Mesendoderm (in vitro differentiated cells): ENCODE data around the gene SIRPA.

Experiments
- DNase-seq: peaks from one replicate; pipeline ENCODE4 v3.0.0; 2013
- H2AK5ac ChIP-seq: 2 replicates; pipeline ENCODE4 v1.6.1; 2013; ENCODE audit warnings: low read length, inconsistent platforms
- H2BK120ac ChIP-seq: 2 replicates; pipeline ENCODE4 v1.6.1; 2013; ENCODE audit warnings: low read depth, mild to moderate bottlenecking, low read length, moderate library complexity, mixed read lengths
- H2BK15ac ChIP-seq: replicated peaks from 2 replicates; pipeline ENCODE4 v1.6.1; 2013; ENCODE audit warnings: low read depth, mild to moderate bottlenecking, moderate library complexity
- H2BK5ac ChIP-seq: 2 replicates; pipeline ENCODE4 v1.6.1; 2013; ENCODE audit warnings: low read length, inconsistent platforms
- H3K18ac ChIP-seq: 2 replicates; pipeline ENCODE4 v1.6.1; 2013; ENCODE audit warnings: mild to moderate bottlenecking, low read length, mixed read lengths
- H3K23ac ChIP-seq: one replicate; pipeline ENCODE4 v1.6.1; 2013; ENCODE audit warnings: low read length
- H3K27ac ChIP-seq: 2 replicates; pipeline ENCODE4 v1.5.1; 2013; ENCODE audit warnings: low read depth, mild to moderate bottlenecking, inconsistent platforms, low read length, moderate library complexity
- H3K27me3 ChIP-seq: 2 replicates; pipeline ENCODE4 v1.6.1; 2013; ENCODE audit warnings: low read length, control low read depth, mild to moderate bottlenecking, inconsistent platforms; ENCODE audit not compliant: insufficient read depth, poor library complexity
- H3K36me3 ChIP-seq: 2 replicates; pipeline ENCODE4 v1.6.1; 2013; ENCODE audit warnings: low read length, inconsistent platforms; ENCODE audit not compliant: control insufficient read depth, insufficient read depth
- H3K4ac ChIP-seq: one replicate; pipeline ENCODE4 v1.6.1; 2013; ENCODE audit warnings: low read depth, mild to moderate bottlenecking, low read length, moderate library complexity
- H3K4me1 ChIP-seq: 2 replicates; pipeline ENCODE4 v1.6.1; 2013; ENCODE audit warnings: low read depth, low read length, inconsistent platforms; ENCODE audit not compliant: control insufficient read depth
- H3K4me2 ChIP-seq: 2 replicates; pipeline ENCODE4 v1.6.1; 2013; ENCODE audit warnings: low read length
- H3K4me3 ChIP-seq: 2 replicates; pipeline ENCODE4 v1.5.1; 2013; ENCODE audit warnings: mild to moderate bottlenecking, low read length
- H3K56ac ChIP-seq: one replicate; pipeline ENCODE4 v1.6.1; 2013; ENCODE audit warnings: low read length
- H3K79me1 ChIP-seq: 2 replicates; pipeline ENCODE4 v1.6.1; 2013; ENCODE audit warnings: low read length, inconsistent platforms
- H3K79me2 ChIP-seq: 2 replicates; pipeline ENCODE4 v1.6.1; 2013; ENCODE audit warnings: mild to moderate bottlenecking, low read length; ENCODE audit not compliant: control insufficient read depth, insufficient read depth
- H3K9ac ChIP-seq: 2 replicates; pipeline ENCODE4 v1.6.1; 2013; ENCODE audit warnings: low read length, inconsistent platforms
- H4K5ac ChIP-seq: one replicate; pipeline ENCODE4 v1.6.1; 2013; ENCODE audit warnings: low read length
- H4K8ac ChIP-seq: one replicate; pipeline ENCODE4 v1.6.1; 2013; ENCODE audit warnings: low read depth, mild to moderate bottlenecking, control low read depth, low read length, moderate library complexity
- WGBS: extraction: QIAGEN DNeasy Blood & Tissue Kit; methylation state at CpG from one replicate; pipeline ENCODE4 v1.1.7; 2013; ENCODE audit warnings: low lambda C conversion rate, missing lambda C conversion rate; ENCODE audit not compliant: insufficient coverage; ENCODE audit errors: extremely low coverage; 5-methylcytosine and 5-hydroxymethylcytosine counted together

The SIRPA gene

GRCh38 chr20:1946442-1946761 lies 51.2 kb downstream of the SIRPA start:
- no peak for DNase-seq
- Histone ChIP-seq H3K4me2 (peak overlapping the region; percentile 48), H3K56ac (no peak overlapping the region), H3K18ac (no peak overlapping the region), H3K9ac (no peak overlapping the region), H3K36me3 (no peaks in the 10 kb centered on the region), H3K23ac (no peak overlapping the region), H3K4ac (no peak overlapping the region), H2AK5ac (no peak overlapping the region), H4K5ac (no peak overlapping the region), H2BK120ac (no peak overlapping the region), H3K79me1 (no peaks in the 10 kb centered on the region), H2BK15ac (no peak overlapping the region), H2BK5ac (no peak overlapping the region), H3K4me3 (no peak overlapping the region), H3K79me2 (no peaks in the 10 kb centered on the region), H4K8ac (no peak overlapping the region), H3K4me1 (peaks cover 3% of the 10 kb centered on the region), H3K27ac (no peak overlapping the region), H3K27me3 (peaks cover 2% of the 10 kb centered on the region)
- WGBS = no CpG with 5 or more reads among the region's 7 CpGs

- peak overlapping the region; percentile 48 for H3K4me2 ChIP-seq
- no peak overlapping the region for H2BK15ac ChIP-seq
- H2BK120ac ChIP-seq = no peak overlapping the region
- no peak overlapping the region for H2BK5ac ChIP-seq
- H4K5ac ChIP-seq = no peak overlapping the region
- H3K27ac ChIP-seq = no peak overlapping the region
- H3K18ac ChIP-seq = no peak overlapping the region
- H3K56ac ChIP-seq = no peak overlapping the region
- no peak overlapping the region for H2AK5ac ChIP-seq
- no peaks in the 10 kb centered on the region for H3K36me3 ChIP-seq
- H3K4ac ChIP-seq = no peak overlapping the region
- H3K9ac ChIP-seq = no peak overlapping the region
- WGBS = no CpG with 5 or more reads among the region's 39 CpGs
- H3K79me2 ChIP-seq = no peaks in the 10 kb centered on the region
- H3K27me3 ChIP-seq = peaks cover 2% of the 10 kb centered on the region
- H3K79me1 ChIP-seq = no peaks in the 10 kb centered on the region
- H3K4me3 ChIP-seq = no peak overlapping the region
- DNase-seq = peak; percentile 92
- H3K4me1 ChIP-seq = peaks cover 3% of the 10 kb centered on the region
- H4K8ac ChIP-seq = no peak overlapping the region
- no peak overlapping the region for H3K23ac ChIP-seq
Measured at GRCh38 chr20:1946762-1947534, 51.7 kb downstream of the SIRPA start.

- no CpG with 5 or more reads among the region's 14 CpGs for WGBS
- Histone ChIP-seq H3K36me3 (no peaks in the 10 kb centered on the region), H2BK15ac (no peak overlapping the region), H3K9ac (no peak overlapping the region), H2AK5ac (no peak overlapping the region), H3K56ac (no peak overlapping the region), H3K18ac (no peak overlapping the region), H3K79me1 (no peaks in the 10 kb centered on the region), H4K5ac (no peak overlapping the region), H3K4me3 (no peak overlapping the region), H4K8ac (no peak overlapping the region), H3K4me1 (peaks cover 3% of the 10 kb centered on the region), H3K27ac (no peak overlapping the region), H3K79me2 (no peaks in the 10 kb centered on the region), H3K4me2 (no peak overlapping the region), H3K27me3 (peaks cover 2% of the 10 kb centered on the region), H2BK5ac (no peak overlapping the region), H3K23ac (no peak overlapping the region), H2BK120ac (no peak overlapping the region), H3K4ac (no peak overlapping the region)
- no peak for DNase-seq
Measured at GRCh38 chr20:1947535-1947846, 52.3 kb downstream of the SIRPA start.

- H3K79me2 ChIP-seq = no peaks in the 10 kb centered on the region
- H3K23ac ChIP-seq = no peak overlapping the region
- no peak overlapping the region for H3K9ac ChIP-seq
- peaks cover 3% of the 10 kb centered on the region for H3K4me1 ChIP-seq
- no peaks in the 10 kb centered on the region for H3K36me3 ChIP-seq
- no peak overlapping the region for H3K4me2 ChIP-seq
- no peak overlapping the region for H3K4me3 ChIP-seq
- H3K18ac ChIP-seq = no peak overlapping the region
- H2BK5ac ChIP-seq = no peak overlapping the region
- H3K56ac ChIP-seq = no peak overlapping the region
- no peak overlapping the region for H3K27ac ChIP-seq
- no peak overlapping the region for H4K5ac ChIP-seq
- H3K27me3 ChIP-seq = peaks cover 2% of the 10 kb centered on the region
- H2AK5ac ChIP-seq = no peak overlapping the region
- H2BK120ac ChIP-seq = no peak overlapping the region
- H2BK15ac ChIP-seq = no peak overlapping the region
- H4K8ac ChIP-seq = no peak overlapping the region
- no peak for DNase-seq
- no CpG with 5 or more reads among the region's 2 CpGs for WGBS
- H3K4ac ChIP-seq = no peak overlapping the region
- no peaks in the 10 kb centered on the region for H3K79me1 ChIP-seq
Measured at GRCh38 chr20:1949347-1950100, 54.3 kb downstream of the SIRPA start.

- no peaks in the 10 kb centered on the region for H3K79me1 ChIP-seq
- H3K27me3 ChIP-seq = peaks cover 2% of the 10 kb centered on the region
Measured at GRCh38 chr20:1950836-1951235, 55.6 kb downstream of the SIRPA start.

More at GRCh38 chr20:1950836-1951235, 55.6 kb downstream of the SIRPA start:
- no peak overlapping the region for H3K4ac ChIP-seq
- H3K36me3 ChIP-seq = no peaks in the 10 kb centered on the region
- no peak overlapping the region for H3K4me3 ChIP-seq
- no peak overlapping the region for H3K4me2 ChIP-seq
- no peak overlapping the region for H3K9ac ChIP-seq
- H3K18ac ChIP-seq = no peak overlapping the region
- H2AK5ac ChIP-seq = no peak overlapping the region
- no peak overlapping the region for H4K5ac ChIP-seq
- WGBS = no CpG with 5 or more reads among the region's 7 CpGs
- peak; percentile 65 for DNase-seq
- H3K56ac ChIP-seq = no peak overlapping the region
- no peak overlapping the region for H3K23ac ChIP-seq
- H3K4me1 ChIP-seq = peaks cover 3% of the 10 kb centered on the region
- H2BK120ac ChIP-seq = no peak overlapping the region
- no peaks in the 10 kb centered on the region for H3K79me2 ChIP-seq
- no peak overlapping the region for H2BK5ac ChIP-seq
- H4K8ac ChIP-seq = no peak overlapping the region
- no peak overlapping the region for H2BK15ac ChIP-seq
- no peak overlapping the region for H3K27ac ChIP-seq
